Stomach (tissue), 9 donors: ENCODE measurements around the gene PRKCQ. TPM values are rescaled to one million over a fixed set of nuclear protein-coding genes. Genes with fewer than 3 reads are reported as not detected.
"Not testable (repeated sequence)": the region's sequence is repeated elsewhere in the genome, so short reads cannot be mapped to it uniquely, and the experiment has no call there.

Experiments used
- DNase-seq, 2 donors: peaks; one replicate each; pipeline versions ENCODE4 v3.0.0 to v3.0.0-alpha.2; 2013 to 2019
- H3K27ac ChIP-seq, 5 donors: fragments of 200-600 bp in 4 of 5; sonication (generic) in 4 of 5; one replicate each; pipeline ENCODE4 v1.5.1; 2013 to 2019; ENCODE audit warnings: mild to moderate bottlenecking in 1 of 5, moderate library complexity in 1 of 5
- H3K27me3 ChIP-seq, 3 donors: fragments of 200-600 bp; sonication (generic); one replicate each; pipeline ENCODE4 v1.5.1; 2017 to 2019; ENCODE audit warnings: mixed run types in 1 of 3
- H3K36me3 ChIP-seq, 4 donors: fragments of 200-600 bp; sonication (generic); 1 replicate in 3 of 4; 2 replicates in 1 of 4; pipeline ENCODE4 v1.5.1; 2016 to 2019
- H3K4me1 ChIP-seq, 4 donors: fragments of 200-600 bp; sonication (generic); one replicate each; pipeline ENCODE4 v1.5.1; 2016 to 2019
- H3K4me3 ChIP-seq, 4 donors: fragments of 200-600 bp; sonication (generic) in 3 of 4; one replicate each; pipeline ENCODE4 v1.5.1; 2016 to 2019; ENCODE audit warnings: mild to moderate bottlenecking in 1 of 4
- H3K9me3 ChIP-seq, 4 donors: fragments of 200-600 bp; sonication (generic); one replicate each; pipeline ENCODE4 v1.5.1; 2016 to 2019
- CTCF ChIP-seq, 7 experiments: fragments of 450-650 bp in 4 of 7; fragments of 200-600 bp in 3 of 7; sonication (generic) in 3 of 7; IDR thresholded peaks; one replicate each; pipeline ENCODE4 v1.5.1; 2016 to 2019; ENCODE audit warnings: antibody characterized with exemption in 7 of 7, control low read depth in 2 of 7, mild to moderate bottlenecking in 1 of 7
- EP300 ChIP-seq: sonication (generic); formaldehyde crosslinking; IDR thresholded peaks from one replicate; pipeline ENCODE4 v1.6.1; 2017; ENCODE audit warnings: antibody characterized with exemption
- POLR2A ChIP-seq, 4 donors: fragments of 450-650 bp; IDR thresholded peaks; one replicate each; pipeline ENCODE4 v1.6.1; 2016; ENCODE audit warnings: antibody characterized with exemption in 4 of 4, control low read depth in 2 of 4, mild to moderate bottlenecking in 1 of 4, moderate library complexity in 1 of 4
- POLR2AphosphoS5 ChIP-seq, 3 donors: sonication (generic); formaldehyde crosslinking; IDR thresholded peaks; one replicate each; pipeline ENCODE4 v1.6.1; 2016; ENCODE audit warnings: antibody characterized with exemption in 3 of 3
- WGBS, 5 donors: extraction: QIAGEN DNeasy Blood & Tissue Kit in 3 of 5; methylation state at CpG; one replicate each; pipeline versions ENCODE4 v1.1.5 to v1.1.7; 2013 to 2018; 5-methylcytosine and 5-hydroxymethylcytosine counted together
- intact Hi-C: fragments of 100-400 bp; cut with DNase I; formaldehyde crosslinking; loops from one replicate; pipeline ENCODE4 v1.15.1; 2023; ENCODE audit warnings: low total_unique reads
- polyA plus RNA-seq, 3 donors: library from polyadenylated mRNA; stranded (reverse); fragments of 200-250 nt; gene quantifications; one replicate each; pipeline ENCODE4 v1.2.3, GENCODE V29; 2013
- total RNA-seq, 5 donors: library from RNA; depleted of rRNA; stranded (reverse); fragments of >200 nt; gene quantifications; one replicate each; pipeline versions ENCODE4 v1.1.0 to v1.2.3, GENCODE V29; 2014 to 2016
- donor health status: healthy with polysubstance abuse.
- donor health status: Bipolar disorder and iron deficiency.
- donor health status: healthy.

PRKCQ gene
- total and polyA plus RNA-seq, 8 donors, result 0.25 to 5.1 (median 0.63) TPM; not detected in 1

- Histone ChIP-seq H3K4me1 (peaks cover 0 to 10% (median 0%) of the 10 kb centered on the region in 4 donors), H3K27me3 (no peaks in the 10 kb centered on the region), H3K27ac (no peak overlapping the region), H3K36me3 (no peaks in the 10 kb centered on the region), H3K9me3 (no peaks in the 10 kb centered on the region), H3K4me3 (no peak overlapping the region)
- WGBS, 5 donors, result 20 to 36% (median 28%) methylated on average over 3 of the region's 3 CpGs
- intact Hi-C loops, result no loop called here
- TF ChIP-seq POLR2A (IDR thresholded peaks at IDR 0.05) (no peak), POLR2AphosphoS5 (IDR thresholded peaks at IDR 0.05) (no peak)
- DNase-seq, result no peak
Measured at GRCh38 chr10:6588082-6588481, 8.0 kb upstream of the PRKCQ start.

GRCh38 chr10:6586501-6586900 is 6.4 kb upstream of the PRKCQ start:
- TF ChIP-seq CTCF (IDR thresholded peaks at IDR 0.05), result no peak
- TF ChIP-seq EP300, result no peak
- TF ChIP-seq POLR2A (IDR thresholded peaks at IDR 0.05), result no peak
- no peak for TF ChIP-seq POLR2AphosphoS5 (IDR thresholded peaks at IDR 0.05)
- Histone ChIP-seq H3K4me3 (no peak overlapping the region), H3K36me3 (no peaks in the 10 kb centered on the region), H3K9me3 (no peaks in the 10 kb centered on the region), H3K27ac (no peak overlapping the region), H3K4me1 (peaks cover 0 to 10% (median under 1%) of the 10 kb centered on the region in 4 donors), H3K27me3 (no peaks in the 10 kb centered on the region)
- no peak for DNase-seq
- intact Hi-C loops, result no loop called here
- WGBS, 5 donors, result 76 to 90% (median 85%) methylated on average over 4 of the region's 4 CpGs

DNA sequence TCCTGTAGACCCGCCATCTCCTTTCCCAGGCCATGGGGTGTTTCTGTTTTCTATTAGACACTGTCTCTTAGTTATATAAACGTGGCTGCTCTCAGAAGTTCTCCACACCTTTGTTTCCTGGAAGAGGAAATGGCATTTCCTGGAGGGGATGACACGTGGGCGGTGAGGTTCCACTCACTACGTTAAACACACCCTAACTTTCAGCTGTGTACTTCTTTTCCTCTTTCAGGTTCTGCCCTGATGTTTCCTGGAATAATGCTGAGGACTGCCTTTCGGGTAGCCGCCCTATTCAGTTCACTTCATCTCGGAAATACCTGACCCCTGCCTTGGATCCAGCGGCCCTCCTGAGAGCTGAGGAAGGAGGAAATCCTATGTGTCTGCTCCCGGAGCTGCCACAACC is 3.4 kb upstream of the PRKCQ start:
- DNase-seq, result peak in 1 of 2 donors; percentile 40
- TF ChIP-seq CTCF (IDR thresholded peaks at IDR 0.05) (no peak), POLR2AphosphoS5 (IDR thresholded peaks at IDR 0.05) (no peak), EP300 (no peak), POLR2A (IDR thresholded peaks at IDR 0.05) (no peak)
- peaks cover 0 to 13% (median 8%) of the 10 kb centered on the region in 3 donors for H3K27me3 ChIP-seq
- H3K4me1 ChIP-seq, result peaks cover 0 to 22% (median 13%) of the 10 kb centered on the region in 4 donors
- no peak overlapping the region for H3K27ac ChIP-seq
- H3K9me3 ChIP-seq, result no peaks in the 10 kb centered on the region
- 67 to 86% (median 80%) methylated on average over 10 of the region's 10 CpGs for WGBS, 5 donors
- H3K36me3 ChIP-seq, result no peaks in the 10 kb centered on the region
- intact Hi-C loops, result no loop called here
- H3K4me3 ChIP-seq, result no peak overlapping the region

DNA sequence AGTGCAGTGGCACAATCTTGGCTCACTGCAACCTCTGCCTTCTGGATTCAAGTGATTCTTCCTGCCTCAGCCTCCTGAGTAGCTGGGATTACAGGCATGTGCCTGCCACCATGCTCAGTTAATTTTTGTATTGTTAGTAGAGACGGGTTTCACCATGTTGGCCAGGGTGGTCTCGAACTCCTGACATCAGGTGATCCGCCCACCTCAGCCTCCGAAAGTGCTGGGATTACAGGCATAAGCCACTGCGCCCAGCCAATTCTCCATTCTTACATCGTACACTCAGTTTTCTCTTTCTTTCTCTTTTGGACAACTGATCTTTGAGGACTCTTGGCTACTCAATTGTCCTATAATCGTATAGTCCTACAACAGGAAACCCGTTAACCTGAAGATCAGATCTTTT is 2.8 kb upstream of the PRKCQ start:
- H3K27ac ChIP-seq, intact Hi-C loops: not testable (repeated sequence)

DNA sequence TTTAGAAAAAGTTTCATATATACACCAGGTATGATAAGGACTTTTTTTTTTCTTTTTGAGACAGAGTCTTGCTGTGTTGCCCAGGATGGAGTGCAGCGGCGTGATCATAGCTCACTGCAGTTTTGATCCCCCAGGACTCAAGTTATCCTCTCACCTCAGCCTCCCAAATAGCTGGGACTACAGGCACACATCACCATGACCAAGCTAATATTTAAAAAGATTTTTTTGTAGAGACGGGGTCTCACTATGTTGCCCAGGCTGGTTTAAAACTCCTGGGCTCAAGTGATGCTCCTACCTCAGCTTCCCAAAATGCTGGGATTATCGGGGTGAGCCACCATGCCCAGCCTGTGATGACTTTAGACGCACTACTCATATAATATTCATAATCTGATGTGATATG is 2.2 kb upstream of the PRKCQ start:
- Histone ChIP-seq H3K36me3 (no peaks in the 10 kb centered on the region), H3K4me1 (peaks cover 0 to 22% (median 8%) of the 10 kb centered on the region in 4 donors), H3K27me3 (peaks cover 0 to 16% (median 15%) of the 10 kb centered on the region in 3 donors), H3K4me3 (no peak overlapping the region), H3K27ac (no peak overlapping the region), H3K9me3 (no peaks in the 10 kb centered on the region)
- no peak for TF ChIP-seq POLR2AphosphoS5 (IDR thresholded peaks at IDR 0.05)
- no peak for TF ChIP-seq POLR2A (IDR thresholded peaks at IDR 0.05)
- no peak for TF ChIP-seq CTCF (IDR thresholded peaks at IDR 0.05)
- no peak for TF ChIP-seq EP300
- WGBS, 5 donors, result 93 to 97% (median 94%) methylated on average over 5 of the region's 5 CpGs
- DNase-seq, result no peak
- intact Hi-C loops, result no loop called here

More for the DNA sequence above, 2.8 kb upstream of the PRKCQ start:
- Histone ChIP-seq H3K4me1 (peaks cover 0 to 22% (median 11%) of the 10 kb centered on the region in 4 donors), H3K27me3 (peaks cover 0 to 16% (median 13%) of the 10 kb centered on the region in 3 donors)
- WGBS, 5 donors, result 90 to 96% (median 94%) methylated on average over 8 of the region's 8 CpGs
- not testable (repeated sequence) for H3K9me3 ChIP-seq, H3K36me3 ChIP-seq, DNase-seq, H3K4me3 ChIP-seq
